Measurements from ENCODE around the gene TUBB6.

- no peak for TF ChIP-seq REST (IDR thresholded peaks at IDR 0.05; ENCODE audit: insufficient read depth in 1 of 2, low read depth in 2 of 2, low read length in 1 of 2)
- TF ChIP-seq TCF7L2 (IDR thresholded peaks at IDR 0.05; ENCODE audit: low read depth, low read length), result no peak
- no peak for TF ChIP-seq CTCF (IDR thresholded peaks at IDR 0.05)
- TF ChIP-seq SIN3A (IDR thresholded peaks at IDR 0.05; ENCODE audit: borderline replicate concordance, insufficient read depth, low read depth, low read length), result no peak
Observed at GRCh38 chr18:12296457-12296856, 11.6 kb upstream of the TUBB6 start.

Data from Panc1 (cell line).